GM23338 (cell line): ENCODE results near the gene LRRC27.

ENCODE experiments used
- CTCF ChIP-seq, 2 experiments: fragments of 200-600 bp in 1 of 2; sonication (generic) in 1 of 2; conservative IDR thresholded peaks; 2 replicates each; pipeline versions ENCODE4 v1.5.1 to v1.6.1; 2016 to 2017; ENCODE audit warnings: antibody characterized with exemption in 2 of 2, low read depth in 2 of 2, mild to moderate bottlenecking in 2 of 2, moderate library complexity in 1 of 2
- ETS1 ChIP-seq: IDR thresholded peaks from 2 replicates; pipeline ENCODE4 v1.6.1; 2016; ENCODE audit warnings: antibody characterized with exemption
- EZH2 ChIP-seq: fragments of 200-600 bp; sonication (generic); IDR thresholded peaks from one replicate; pipeline ENCODE4 v1.8.0; 2017; ENCODE audit warnings: antibody characterized with exemption, mild to moderate bottlenecking, low read depth; ENCODE audit not compliant: unreplicated experiment
- EZH2phosphoT487 ChIP-seq: fragments of 200-600 bp; sonication (generic); IDR thresholded peaks from one replicate; pipeline ENCODE4 v1.8.1; 2018; ENCODE audit warnings: antibody characterized with exemption; ENCODE audit not compliant: unreplicated experiment
- POLR2AphosphoS5 ChIP-seq: IDR thresholded peaks from 2 replicates; pipeline ENCODE4 v1.6.1; 2016; ENCODE audit warnings: antibody characterized with exemption, low read depth
- ZNF331 ChIP-seq: fragments of 250-450 bp; sonication (Bioruptor Pico); IDR thresholded peaks from 2 replicates; pipeline ENCODE4 v1.5.0; 2020; ENCODE audit warnings: low read depth, mild to moderate bottlenecking, moderate library complexity

- TF ChIP-seq CTCF (conservative IDR thresholded peaks at IDR 0.05; ENCODE audit: low read depth in 2 of 2) (no peak), POLR2AphosphoS5 (no peak), EZH2phosphoT487 (no peak), EZH2 (no peak), ZNF331 (CRISPR knock-in tag) (no peak), ETS1 (no peak)
These were observed 65.9 kb downstream of the LRRC27 start for GRCh38 chr10:132397671-132398565.
